Glomerular visceral epithelial cell (primary cell): Measurements from ENCODE around the gene CDHR2.
"Not testable (repeated sequence)": the region's sequence is repeated elsewhere in the genome, so short reads cannot be mapped to it uniquely, and the experiment has no call there.

Experiments
- DNase-seq: peaks from one replicate; pipeline ENCODE4 v3.0.0-alpha.2; 2016; ENCODE audit errors: extremely low spot score

CDHR2 gene

DNA sequence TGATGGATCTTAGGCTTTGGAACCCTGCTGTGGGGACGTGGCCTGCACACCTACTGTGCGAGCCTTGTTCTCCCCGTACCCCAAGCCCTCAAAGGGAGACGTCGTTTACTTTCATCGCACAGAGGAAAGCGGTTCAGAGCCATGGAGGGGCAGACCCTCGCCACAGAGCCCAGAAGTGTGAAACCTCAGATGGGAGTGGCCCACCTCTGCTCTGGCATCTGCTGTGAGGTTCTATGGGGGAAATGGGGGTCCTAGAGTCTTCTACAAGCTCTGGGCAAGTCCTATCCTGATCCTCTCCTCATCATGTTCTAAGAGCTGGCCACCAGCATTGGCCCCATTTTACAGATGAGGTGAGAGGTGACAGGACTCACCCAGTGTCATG is 8.2 kb upstream of the CDHR2 start:
- DNase-seq: no peak

DNA sequence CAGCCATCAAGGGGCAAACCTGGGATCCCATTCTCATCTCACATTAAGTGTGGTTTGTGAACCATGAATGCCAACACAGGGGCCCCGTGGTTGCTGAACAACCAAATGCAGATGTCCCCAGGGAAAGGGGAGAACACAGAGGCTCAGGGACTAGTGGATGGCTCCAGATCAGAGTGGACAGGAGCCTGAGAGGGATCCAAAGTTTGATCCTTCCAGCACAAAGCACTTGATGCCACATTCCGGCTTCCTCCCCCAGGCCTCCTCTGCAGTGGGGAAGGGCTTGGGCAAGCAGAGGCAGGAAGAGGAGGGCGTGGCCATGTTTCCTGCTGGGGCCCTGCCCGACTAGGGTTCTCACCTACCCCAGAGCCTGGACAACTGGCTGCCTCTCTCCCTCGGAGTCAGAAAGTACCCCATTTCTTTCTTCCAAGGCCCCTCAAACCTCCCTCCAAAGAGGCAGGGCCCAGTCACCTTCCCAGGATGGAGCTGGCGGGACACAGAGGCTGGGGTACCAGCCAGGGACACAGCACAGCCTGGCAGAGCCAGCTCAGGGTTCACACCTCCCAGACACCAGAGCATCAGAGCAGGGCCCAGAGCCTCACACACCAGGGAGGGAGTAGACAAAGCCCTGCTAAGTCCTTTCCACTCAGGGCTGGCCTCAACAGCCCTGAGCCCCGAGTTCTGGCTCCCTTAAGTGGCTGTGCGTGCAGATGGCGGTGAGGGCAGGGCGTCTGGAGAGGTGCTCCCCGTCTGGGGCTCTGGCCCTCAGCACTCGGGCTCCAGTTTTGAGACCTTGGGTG is 7.6 kb upstream of the CDHR2 start:
- peak; percentile 58 for DNase-seq

DNA sequence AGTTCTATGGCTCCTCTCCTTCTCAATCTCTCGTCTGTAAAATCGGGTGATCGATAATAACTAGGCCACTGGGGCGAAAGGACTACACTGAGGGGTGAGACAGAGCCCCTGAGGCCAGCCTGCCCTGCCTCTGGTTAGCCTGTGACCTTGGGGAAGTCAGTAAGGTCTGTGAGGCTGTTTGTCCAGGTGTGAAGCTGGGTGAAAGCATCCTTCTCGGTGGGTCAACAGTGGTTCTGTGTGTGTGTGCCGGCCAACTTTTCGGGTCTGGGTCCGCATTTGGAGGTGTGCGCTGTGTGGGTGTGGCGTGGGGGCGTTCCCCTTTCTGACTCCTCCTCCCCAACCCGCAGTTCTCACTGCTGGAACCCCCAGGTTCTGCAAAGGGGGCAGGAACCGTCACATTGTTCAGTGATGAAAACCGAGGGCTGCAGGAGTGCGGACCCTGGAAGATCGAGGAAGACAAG is 7.0 kb upstream of the CDHR2 start:
- DNase-seq: no peak

DNA sequence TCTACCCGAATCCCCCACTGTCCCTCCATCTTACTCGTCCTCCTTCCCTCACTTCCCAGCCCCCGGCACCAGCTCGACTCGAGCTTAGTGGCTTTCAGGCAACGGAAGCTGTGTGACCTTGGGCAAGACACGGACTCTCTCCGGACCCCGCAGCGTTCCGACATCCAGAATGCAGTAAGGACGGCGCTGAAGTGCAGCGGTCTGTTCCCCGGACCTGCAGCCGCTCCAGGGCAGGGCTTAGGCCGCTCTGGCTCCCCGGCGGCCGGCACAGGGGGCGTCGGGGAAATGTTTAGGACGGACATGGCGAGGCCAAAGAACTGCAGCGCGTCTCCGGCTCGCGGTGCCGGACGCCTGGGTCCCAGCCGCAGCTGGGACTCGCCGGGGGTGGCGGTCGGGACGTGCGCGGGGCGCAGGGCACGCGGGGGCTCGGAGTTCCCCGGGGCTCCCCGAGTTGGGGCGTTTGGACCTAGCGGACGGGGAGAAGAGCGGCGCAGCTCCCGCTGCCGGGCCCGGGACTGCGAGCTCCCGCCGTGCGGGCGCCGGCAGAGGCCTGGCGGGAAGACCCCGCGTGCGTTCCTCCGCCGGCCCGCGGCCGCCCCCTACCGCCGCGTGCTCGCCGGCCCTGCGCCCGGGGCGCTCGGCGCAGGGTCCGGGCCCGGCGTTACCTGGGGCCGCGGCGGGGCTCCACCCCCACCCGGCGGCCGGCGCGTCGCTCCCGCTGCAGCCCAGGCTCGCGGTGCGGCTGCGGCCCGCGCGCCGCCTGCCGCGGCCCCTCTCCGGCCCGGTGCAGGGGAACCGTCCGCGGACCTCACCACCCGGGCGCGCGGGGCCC is 6.3 kb upstream of the CDHR2 start:
- peak; percentile 33 for DNase-seq

DNA sequence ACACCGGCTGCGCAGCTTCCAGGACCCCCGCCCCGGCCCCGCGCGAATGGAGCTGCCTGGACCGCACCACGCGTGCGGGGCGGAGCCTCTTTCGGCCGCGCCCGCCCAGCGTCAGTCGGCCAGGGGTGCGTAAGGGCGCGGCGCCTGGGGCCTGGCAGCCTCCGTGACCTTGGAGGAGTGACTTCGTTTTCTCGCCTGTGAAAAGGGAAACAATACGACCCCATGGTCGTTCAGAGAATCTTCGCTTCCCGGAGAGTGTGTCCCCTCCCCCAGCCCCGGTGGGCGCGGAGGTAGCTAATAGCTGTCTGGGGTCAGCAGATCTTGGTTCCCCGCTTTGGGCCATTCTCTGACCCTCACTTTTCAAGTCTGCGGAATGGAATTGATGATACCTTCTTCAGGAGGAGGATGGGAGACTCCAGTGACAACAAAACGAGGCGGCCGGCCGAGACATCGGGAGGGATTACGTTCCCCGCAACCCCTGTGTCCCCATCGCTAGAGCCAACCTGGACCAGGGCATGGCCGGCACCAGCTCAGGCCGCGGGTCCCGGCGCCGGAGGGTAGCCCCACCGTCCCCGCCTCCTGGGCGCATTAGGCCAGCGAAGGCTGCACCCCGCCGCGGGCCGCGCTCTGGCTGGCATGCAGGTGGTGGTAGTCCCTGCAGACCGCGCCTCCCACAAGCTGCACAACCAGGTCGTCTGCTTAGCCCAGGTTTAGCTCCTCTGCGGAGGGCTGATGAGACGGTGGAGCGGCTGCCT is 5.5 kb upstream of the CDHR2 start:
- DNase-seq: peak; percentile 57

DNA sequence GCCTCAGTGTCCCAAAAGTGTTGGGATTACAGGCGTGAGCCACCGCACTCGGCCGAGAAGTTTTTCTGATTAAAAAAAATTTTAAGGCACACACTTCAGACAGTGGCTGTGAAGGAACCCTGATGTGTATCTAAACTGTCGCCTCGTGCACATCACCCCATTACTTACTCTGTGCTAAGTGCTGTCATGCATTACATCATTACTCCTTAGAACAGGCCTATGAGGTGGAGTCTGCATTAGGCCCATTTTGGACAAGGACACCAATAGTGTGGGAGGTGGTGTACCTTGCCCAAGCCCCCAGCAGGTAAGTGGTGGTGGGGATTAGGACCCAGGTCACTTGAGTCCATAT is 3.8 kb upstream of the CDHR2 start:
- no peak for DNase-seq

DNA sequence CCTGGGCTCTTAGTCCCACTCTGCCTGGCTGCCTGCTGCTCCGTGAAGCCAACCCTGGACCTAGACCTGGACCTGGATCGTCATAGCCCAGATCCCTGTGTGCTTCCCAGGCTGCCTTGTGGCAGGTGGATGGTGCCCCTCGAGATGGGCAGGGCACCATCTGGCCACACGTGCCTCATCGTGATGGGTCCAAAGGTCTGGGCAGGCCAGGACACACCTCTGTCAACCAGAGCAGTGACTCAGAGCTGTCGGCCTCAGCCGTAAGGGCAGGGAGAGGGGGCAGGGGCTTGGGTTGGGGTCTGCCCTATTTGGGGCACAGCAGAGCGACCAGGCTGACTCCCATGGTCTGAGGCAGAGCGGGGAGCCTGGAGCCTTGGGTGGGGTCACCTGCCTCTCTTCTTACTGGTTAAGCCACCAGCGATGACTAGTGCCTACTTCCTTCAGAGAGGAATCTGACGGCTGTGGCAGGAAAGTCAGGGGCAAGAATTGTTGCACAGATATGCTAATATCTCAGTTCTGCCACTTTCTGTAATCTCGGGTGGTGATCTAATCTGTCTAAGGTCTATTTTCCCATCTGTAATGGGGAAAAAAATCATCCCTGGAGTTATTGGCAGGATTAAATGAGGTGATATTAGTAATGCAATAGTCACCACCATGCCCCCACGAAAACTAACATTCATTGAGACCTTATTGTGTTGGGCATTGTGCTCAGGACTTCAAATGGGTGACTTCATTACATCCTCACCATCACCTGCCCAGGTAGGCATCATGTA is 3.2 kb upstream of the CDHR2 start:
- no peak for DNase-seq

DNA sequence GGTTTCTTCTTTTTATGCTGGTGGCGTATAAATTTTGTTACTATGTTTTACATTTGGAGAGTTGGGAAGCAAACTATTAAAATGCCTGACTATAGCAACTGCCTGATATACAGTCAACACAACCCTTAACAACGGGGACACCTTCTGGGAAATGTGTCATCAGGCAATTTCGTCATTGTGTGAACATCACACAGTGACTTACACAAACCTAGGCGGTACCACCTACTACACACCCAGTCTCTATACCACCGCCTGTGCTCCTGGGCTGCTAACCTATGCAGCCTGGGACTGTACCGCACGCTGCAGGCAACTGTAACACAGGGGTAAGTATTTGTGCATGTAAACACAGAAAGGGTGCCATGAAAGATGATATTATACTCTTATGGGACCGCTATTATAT is 1.3 kb upstream of the CDHR2 start:
- DNase-seq: no peak

DNA sequence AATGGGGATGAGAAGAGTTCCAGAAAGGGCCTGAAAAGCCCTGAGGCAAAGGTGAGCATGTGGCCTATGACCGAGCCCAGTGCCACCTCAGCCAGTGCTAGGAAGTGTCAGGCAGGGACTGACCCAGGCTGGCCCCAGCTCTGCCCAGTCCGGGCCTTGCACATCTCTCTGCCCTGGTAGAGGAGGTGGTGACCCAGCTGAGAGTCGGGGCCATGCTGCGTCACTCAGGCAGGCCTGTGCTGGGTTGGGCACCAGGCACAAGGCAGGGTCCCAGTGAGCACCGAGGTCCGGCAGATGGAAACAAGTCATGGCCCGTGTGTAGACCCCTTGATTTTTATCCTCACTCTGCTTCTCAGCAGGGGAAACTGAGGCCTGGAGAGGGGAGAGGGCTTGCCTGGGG is 729 bp downstream of the CDHR2 start:
- DNase-seq: no peak

DNA sequence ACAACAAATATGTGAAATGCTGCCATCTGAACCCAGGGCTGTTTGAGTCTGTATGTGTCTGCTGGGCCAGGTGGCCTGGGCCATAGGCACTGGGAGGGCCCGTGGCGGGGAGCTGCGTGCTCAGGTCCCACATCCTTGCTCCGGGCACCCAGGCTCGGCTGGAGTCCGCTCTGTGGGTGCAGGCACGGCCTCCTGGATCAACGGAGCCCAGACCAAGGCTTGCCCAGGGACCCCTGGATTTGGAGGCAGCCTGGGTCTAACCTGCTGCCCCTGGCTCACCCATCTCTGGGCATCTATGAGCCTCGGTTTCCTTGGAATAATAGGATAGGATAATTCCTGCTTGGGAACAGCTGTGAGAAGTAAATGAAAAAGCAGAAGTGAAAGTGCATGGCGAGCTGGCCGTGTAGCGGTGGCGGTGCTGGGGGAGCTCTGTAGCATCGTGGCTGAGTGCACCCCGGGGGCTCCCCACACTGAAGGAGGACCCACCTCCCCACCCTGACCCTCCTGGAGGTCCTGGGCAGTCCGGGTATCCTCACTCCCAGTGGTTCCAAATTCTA is 1.2 kb downstream of the CDHR2 start:
- DNase-seq: no peak

DNA sequence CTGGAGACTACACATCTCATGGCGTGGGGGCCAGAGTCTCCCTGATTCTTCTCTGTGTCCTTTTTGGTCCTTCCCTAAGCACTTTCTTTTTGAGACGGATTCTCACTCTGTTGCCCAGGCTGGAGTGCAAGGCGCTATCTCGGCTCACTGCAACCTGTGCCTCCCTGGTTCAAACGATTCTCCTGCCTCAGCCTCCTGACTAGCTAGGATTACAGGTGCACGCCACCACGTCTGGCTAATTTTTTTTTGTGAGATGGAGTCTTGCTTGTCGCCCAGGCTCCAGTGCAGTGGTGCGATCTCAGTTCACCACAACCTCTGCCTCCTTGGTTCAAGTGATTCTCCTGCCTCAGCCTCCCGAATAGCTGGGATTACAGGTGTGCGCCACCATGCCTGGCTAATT is 1.8 kb downstream of the CDHR2 start:
- DNase-seq: not testable (repeated sequence)

DNA sequence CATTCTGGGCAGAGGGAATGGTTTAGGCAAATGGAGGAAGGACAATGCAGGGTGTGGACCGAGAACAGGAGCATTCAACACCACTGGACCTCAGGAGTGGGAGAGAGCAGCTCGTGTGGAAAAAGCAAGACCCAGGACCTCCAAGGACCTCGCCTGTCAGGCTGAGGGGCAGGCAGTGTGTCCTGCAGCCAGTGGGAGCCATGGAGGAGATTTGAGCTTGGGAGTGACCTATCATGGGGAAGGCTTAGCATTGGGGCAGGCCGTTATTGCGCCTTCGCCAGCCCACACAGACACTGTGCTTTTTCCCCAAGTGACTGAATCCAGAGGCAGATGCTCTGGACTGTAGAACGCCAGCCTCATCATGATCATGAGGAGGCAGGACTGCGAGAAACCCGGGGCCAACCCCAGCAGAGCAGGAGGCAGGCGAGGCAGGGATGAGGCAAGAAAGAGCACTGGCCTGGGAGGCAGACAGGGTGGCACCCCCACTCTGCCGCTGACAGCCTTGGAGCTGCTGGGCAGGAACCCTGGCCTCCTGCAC is 3.3 kb downstream of the CDHR2 start:
- DNase-seq: no peak

DNA sequence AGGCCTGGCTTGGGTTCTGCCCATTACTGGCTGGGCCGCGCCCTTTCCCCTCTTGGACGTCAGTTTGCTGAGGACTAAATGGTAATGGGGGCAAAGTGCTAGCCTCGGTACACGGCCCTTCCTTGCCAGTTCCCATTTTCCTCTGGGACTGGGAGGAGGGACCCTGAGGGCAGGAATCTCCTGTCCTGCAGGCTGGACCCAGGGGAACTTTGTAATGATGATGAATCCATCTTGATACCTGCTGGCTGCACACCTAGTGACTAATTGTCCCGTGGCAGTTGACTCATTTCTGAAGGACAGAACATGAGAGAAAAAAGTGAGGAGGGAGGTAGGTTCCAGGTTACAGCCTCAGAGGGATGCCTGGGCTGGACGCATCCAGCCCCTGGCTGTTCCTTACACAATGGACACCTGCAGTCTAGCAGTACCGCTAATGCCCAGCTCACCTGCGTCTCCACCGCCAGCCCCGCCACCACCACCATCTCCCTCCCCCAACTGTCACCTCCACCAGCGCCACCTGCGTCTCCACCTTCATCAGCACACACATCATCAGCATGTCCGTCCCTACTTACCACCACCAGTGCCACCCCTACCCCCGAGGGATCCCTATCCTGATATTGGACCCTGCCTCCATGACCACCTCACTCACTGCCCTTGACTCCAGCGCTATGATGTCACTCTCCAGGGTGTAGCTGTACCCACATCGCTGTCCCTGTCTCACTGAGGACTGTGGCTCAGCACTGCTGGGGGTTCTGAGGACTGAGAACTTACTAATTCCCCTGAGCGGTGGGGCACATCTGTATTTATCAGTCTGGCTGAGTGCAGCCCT is 4.3 kb downstream of the CDHR2 start:
- DNase-seq: no peak

DNA sequence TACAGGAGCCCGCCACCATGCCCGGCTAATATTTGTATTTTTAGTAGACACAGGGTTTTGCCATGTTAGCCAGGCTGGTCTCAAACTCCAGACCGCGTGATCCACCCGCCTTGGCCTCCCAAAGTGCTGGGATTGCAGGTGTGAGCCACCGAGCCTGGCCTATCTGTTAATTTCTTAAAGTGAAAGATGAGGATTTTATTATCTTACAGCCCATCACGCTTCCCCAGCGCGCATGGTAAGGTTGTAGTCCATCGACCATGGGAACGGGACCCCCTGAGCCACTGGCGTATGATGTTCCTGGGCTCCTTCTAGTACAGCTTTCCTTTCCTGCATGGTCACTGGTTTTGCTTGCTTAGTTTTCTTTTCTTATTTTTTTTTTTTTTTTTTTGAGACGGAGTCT is 8.7 kb downstream of the CDHR2 start:
- no peak for DNase-seq

DNA sequence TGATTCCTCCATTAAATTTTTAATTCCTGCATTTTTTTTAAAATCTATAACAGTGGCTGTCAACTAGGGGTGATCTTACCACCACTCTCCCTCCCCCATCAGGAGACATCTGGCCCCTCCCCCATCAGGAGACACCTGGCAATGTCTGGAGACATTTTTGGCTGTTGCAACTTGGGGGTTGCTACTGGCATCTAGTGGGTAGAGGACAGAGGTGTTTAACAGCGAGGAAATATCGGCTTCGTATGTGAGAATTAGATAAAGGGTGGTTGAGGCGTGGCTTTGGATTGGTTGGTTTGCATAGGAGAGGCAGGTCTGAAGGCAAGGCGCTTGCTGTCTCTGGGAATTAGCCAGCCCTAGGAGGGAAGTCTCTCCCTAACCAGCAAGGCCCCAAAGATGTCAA is 10.5 kb downstream of the CDHR2 start:
- no peak for DNase-seq

DNA sequence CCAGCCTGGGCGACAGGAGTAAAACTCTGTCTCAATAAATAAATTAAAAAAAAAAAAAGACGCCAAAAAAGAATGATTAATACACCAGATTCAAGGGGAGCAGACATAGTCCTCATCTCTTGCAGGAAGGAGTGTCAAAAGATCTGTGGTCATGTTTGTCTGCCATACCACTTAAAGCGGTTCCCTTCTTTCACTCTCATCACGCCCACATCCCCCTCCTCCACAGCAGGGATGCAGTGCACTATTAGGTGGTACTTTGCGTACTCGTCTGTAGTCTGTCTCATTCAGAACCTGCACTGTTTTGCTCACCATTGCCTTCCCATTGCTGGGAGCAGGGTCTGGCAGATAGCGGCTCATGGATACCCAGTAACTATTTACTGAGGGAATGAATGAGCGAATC is 11.2 kb downstream of the CDHR2 start:
- no peak for DNase-seq

DNA sequence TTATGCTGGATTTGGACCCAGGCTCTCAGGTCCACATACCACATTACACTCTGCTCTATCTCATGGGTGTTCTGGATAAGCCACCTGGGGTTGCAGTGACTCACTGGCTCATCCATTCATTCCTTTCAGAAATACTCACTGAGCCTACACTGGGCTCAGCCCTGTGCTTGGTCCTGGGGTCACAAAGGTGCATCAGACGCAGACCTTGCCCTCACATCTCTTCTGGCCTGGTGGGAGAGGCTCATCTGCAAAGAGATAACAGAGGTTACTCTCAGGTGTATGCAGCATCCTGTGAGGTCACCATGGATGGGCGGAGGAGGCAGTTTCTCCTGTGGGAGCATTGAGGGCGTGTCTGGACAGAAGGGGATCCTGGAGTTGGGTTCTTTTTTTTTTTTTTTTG is 12.1 kb downstream of the CDHR2 start:
- no peak for DNase-seq

DNA sequence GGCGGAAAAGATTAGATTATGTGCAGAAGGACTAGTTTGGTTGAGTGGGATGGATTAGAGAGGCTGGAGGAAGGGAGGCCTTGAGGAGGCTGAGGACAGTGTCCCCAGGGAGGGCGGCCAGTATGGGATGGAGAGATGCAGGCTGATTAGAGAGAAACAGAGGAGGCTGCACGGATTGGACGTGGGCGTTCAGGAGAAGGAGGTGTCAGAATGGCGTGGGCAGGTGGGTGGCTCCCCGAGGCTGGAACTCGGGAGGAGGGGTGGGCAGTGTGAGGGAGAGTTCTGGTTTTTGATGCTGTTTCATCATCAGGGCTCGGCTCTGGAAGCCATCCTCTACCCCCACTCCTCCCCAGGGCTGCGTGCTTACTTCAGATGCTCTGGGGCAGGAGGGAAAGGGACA is 13.0 kb downstream of the CDHR2 start:
- no peak for DNase-seq

DNA sequence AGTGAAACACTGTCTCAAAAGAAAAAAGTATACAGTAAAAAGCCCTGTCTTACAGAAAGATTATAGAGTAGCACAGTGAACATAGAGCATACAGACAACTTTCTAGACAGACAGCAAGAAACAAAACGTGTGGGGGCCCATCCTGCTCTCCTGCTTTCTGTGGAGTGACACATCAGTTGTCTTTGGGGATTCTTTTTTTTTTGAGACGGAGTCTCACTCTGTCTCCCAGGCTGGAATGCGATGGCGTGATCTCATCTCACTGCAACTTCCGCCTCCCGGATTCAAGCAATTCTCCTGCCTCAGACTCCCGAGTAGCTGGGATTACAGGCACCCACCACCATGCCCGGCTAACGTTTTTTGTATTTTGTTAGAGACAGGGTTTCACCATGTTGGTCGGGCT is 14.9 kb downstream of the CDHR2 start:
- no peak for DNase-seq

DNA sequence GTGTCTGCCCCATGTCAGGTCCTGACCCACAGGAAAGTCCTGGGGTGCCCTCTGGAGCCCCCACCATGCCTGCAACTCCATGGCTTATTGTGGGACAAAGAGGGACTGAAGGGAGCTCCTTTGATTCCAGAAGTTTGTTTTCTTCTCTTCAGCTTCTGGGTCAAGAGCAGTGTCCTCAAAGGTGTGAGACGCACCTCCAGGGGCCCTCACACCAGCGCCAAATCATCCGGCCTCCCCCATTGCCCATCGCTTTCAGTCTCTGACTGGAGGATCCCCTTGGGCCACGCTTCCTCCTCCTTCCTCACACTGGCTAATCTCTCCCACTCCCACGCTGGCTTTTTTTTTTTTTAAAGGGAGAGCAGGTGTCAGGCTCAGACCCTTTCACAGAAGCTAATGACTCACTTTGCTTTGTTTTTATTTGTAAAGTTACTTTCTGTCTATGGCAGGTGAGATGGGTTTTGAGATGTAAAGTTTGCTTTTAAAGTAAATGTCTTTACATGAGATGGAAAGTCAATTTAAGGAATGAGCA is 16.7 kb downstream of the CDHR2 start:
- DNase-seq: no peak
